Transverse colon (tissue), 4 donors: ENCODE measurements around the gene STARD7.

Experiments
- CTCF ChIP-seq, 5 experiments: fragments of 200-600 bp in 3 of 5; fragments of 450-650 bp in 2 of 5; sonication (generic) in 3 of 5; IDR thresholded peaks; 1 replicate in 2 of 5; 2 replicates in 3 of 5; pipeline ENCODE4 v1.5.1; 2016 to 2017; ENCODE audit warnings: antibody characterized with exemption in 5 of 5, inconsistent platforms in 3 of 5, mild to moderate bottlenecking in 2 of 5, moderate library complexity in 1 of 5
- EP300 ChIP-seq: sonication (generic); formaldehyde crosslinking; IDR thresholded peaks from one replicate; pipeline ENCODE4 v1.6.1; 2017; ENCODE audit warnings: antibody characterized with exemption, low read depth
- POLR2A ChIP-seq: fragments of 450-650 bp; IDR thresholded peaks from one replicate; pipeline ENCODE4 v1.6.1; 2016; ENCODE audit warnings: antibody characterized with exemption, mild to moderate bottlenecking, moderate library complexity
- POLR2AphosphoS5 ChIP-seq, 3 donors: sonication (generic); formaldehyde crosslinking; IDR thresholded peaks; one replicate each; pipeline ENCODE4 v1.6.1; 2016; ENCODE audit warnings: antibody characterized with exemption in 3 of 3

GRCh38 chr2:96170626-96171025 lies 38.0 kb downstream of the STARD7 start:
- TF ChIP-seq CTCF (IDR thresholded peaks at IDR 0.05) (no peak), POLR2A (no peak), POLR2AphosphoS5 (IDR thresholded peaks at IDR 0.05) (no peak), EP300 (no peak)
